ENCODE data around the gene SNRPF.

GRCh38 chr12:95882080-95882479 lies 23.3 kb downstream of the SNRPF start:
- TF ChIP-seq POLR2A (IDR thresholded peaks at IDR 0.05; ENCODE audit: low read depth, low read length) = no peak
- TF ChIP-seq POLR2AphosphoS5 (IDR thresholded peaks at IDR 0.05; ENCODE audit: low read depth, low read length) = no peak
- no peak for TF ChIP-seq SPI1 (IDR thresholded peaks at IDR 0.05; ENCODE audit: low read depth, low read length)
- TF ChIP-seq TAF1 (IDR thresholded peaks at IDR 0.05; ENCODE audit: low read depth, low read length) = no peak
- TF ChIP-seq PAX5 (IDR thresholded peaks at IDR 0.05; ENCODE audit: insufficient read depth, low read length, severe bottlenecking) = no peak
